Common myeloid progenitor, CD34-positive (primary cell): Measurements from ENCODE around the gene PLEKHM3.

Experiments used
- CTCF ChIA-PET: fragments of 350-600 bp; sonication (Branson Sonifier 250); formaldehyde crosslinking; loops from one replicate; lab custom pipeline; 2021; ENCODE audit warnings: antibody characterized with exemption; lab: Charles Lee
- POLR2A ChIA-PET: fragments of 350-600 bp; sonication (Branson Sonifier 250); formaldehyde crosslinking; loops from one replicate; lab custom pipeline; 2021; ENCODE audit warnings: antibody characterized with exemption; lab: Charles Lee
- DNase-seq, 3 donors: peaks; one replicate each; pipeline versions ENCODE4 v3.0.0 to v3.0.0-alpha.2; 2013
- H3K27ac ChIP-seq, 2 experiments: 1 replicate in 1 of 2; 2 replicates in 1 of 2; pipeline ENCODE4 v1.7.0; 2013; ENCODE audit warnings: inconsistent platforms in 2 of 2, low read length in 2 of 2, mild to moderate bottlenecking in 2 of 2, low read depth in 1 of 2, moderate library complexity in 1 of 2; ENCODE audit not compliant: severe bottlenecking in 2 of 2, insufficient read depth in 1 of 2, poor library complexity in 1 of 2
- H3K27me3 ChIP-seq, 5 experiments: replicated peaks in 2 of 5; 1 replicate in 3 of 5; 2 replicates in 2 of 5; pipeline versions ENCODE4 v1.6.1 to v1.7.0; 2013; ENCODE audit warnings: low read length in 4 of 5, mild to moderate bottlenecking in 2 of 5, moderate library complexity in 2 of 5, inconsistent platforms in 1 of 5; ENCODE audit not compliant: insufficient read depth in 5 of 5, control insufficient read depth in 4 of 5
- H3K36me3 ChIP-seq, 4 experiments: 1 replicate in 2 of 4; 2 replicates in 2 of 4; pipeline versions ENCODE4 v1.6.1 to v1.7.0; 2013; ENCODE audit warnings: low read length in 3 of 4, control low read depth in 1 of 4, mild to moderate bottlenecking in 1 of 4; ENCODE audit not compliant: control insufficient read depth in 4 of 4, insufficient read depth in 4 of 4
- H3K4me1 ChIP-seq, 4 experiments: 1 replicate in 3 of 4; 2 replicates in 1 of 4; pipeline versions ENCODE4 v1.6.1 to v1.7.1; 2013; ENCODE audit warnings: low read length in 3 of 4, mild to moderate bottlenecking in 3 of 4, control low read depth in 1 of 4, inconsistent platforms in 1 of 4, moderate library complexity in 1 of 4; ENCODE audit not compliant: control insufficient read depth in 4 of 4, insufficient read depth in 4 of 4; ENCODE audit errors: control extremely low read depth in 1 of 4
- H3K4me3 ChIP-seq, 7 experiments: 1 replicate in 4 of 7; 2 replicates in 3 of 7; pipeline versions ENCODE4 v1.5.1 to v1.7.0; 2013; ENCODE audit warnings: mild to moderate bottlenecking in 7 of 7, low read length in 6 of 7, moderate library complexity in 6 of 7, inconsistent platforms in 2 of 7, low read depth in 2 of 7, control low read depth in 1 of 7; ENCODE audit not compliant: insufficient read depth in 4 of 7, control insufficient read depth in 1 of 7; ENCODE audit errors: extremely low read depth in 1 of 7
- H3K9me3 ChIP-seq, 5 experiments: 1 replicate in 4 of 5; 2 replicates in 1 of 5; pipeline versions ENCODE4 v1.6.1 to v1.7.1; 2013; ENCODE audit warnings: low read length in 4 of 5, mild to moderate bottlenecking in 2 of 5, inconsistent platforms in 1 of 5, low read depth in 1 of 5, moderate library complexity in 1 of 5; ENCODE audit not compliant: control insufficient read depth in 4 of 5, insufficient read depth in 2 of 5; ENCODE audit errors: control extremely low read depth in 1 of 5
- WGBS: methylation state at CpG from one replicate; pipeline ENCODE4 v1.1.5; 2013; ENCODE audit not compliant: insufficient coverage; 5-methylcytosine and 5-hydroxymethylcytosine counted together

The PLEKHM3 gene

GRCh38 chr2:208006833-208007232, 18.5 kb downstream of the PLEKHM3 start:
- ChIA-PET POLR2A (no interaction called here), CTCF (interaction anchor here (1.2 to 1.6 kb wide), 5 partner anchors 12 to 380 kb away, joined by 3 to 5 read pairs (median 3); no protein-coding TSS in a partner anchor)
- no peak overlapping the region for H3K27ac ChIP-seq
- 96% methylated on average over 3 of the region's 5 CpGs for WGBS
- DNase-seq: no peak
- no peaks in the 10 kb centered on the region for H3K9me3 ChIP-seq
- no peaks in the 10 kb centered on the region for H3K27me3 ChIP-seq
- peaks cover 0 to 4% (median 0%) of the 10 kb centered on the region in 4 experiments for H3K36me3 ChIP-seq
- no peaks in the 10 kb centered on the region for H3K4me1 ChIP-seq
- no peak overlapping the region for H3K4me3 ChIP-seq

DNA sequence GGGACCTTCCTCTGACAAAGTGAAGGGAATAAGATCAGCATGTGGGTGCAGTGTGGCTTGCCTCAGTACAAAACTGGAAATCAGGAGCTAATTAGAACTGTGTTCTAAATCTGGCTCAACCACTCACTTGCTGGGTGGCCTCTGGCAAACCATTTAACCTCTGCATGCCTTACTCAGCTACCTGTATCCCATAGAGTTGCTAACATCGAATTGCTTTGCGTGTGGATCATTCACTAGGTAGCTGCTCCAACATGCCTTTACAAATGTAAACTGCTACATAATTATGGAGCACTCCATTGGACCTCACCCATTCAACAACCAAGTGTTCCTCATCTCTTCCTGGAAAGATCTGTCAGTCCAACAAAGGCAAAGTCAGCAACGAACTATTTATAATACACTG, 19.0 kb downstream of the PLEKHM3 start:
- no peaks in the 10 kb centered on the region for H3K27me3 ChIP-seq
- ChIA-PET POLR2A (no interaction called here), CTCF (interaction anchor here (1.2 to 1.6 kb wide), 5 partner anchors 11 to 380 kb away, joined by 3 to 5 read pairs (median 3); no protein-coding TSS in a partner anchor)
- 100% methylated on average over 2 of the region's 3 CpGs for whole genome bisulfite sequencing
- peaks cover 0 to 7% (median 4%) of the 10 kb centered on the region in 4 experiments for H3K36me3 ChIP-seq
- H3K4me3 ChIP-seq: no peak overlapping the region
- DNase-seq: no peak
- H3K9me3 ChIP-seq: no peaks in the 10 kb centered on the region
- H3K27ac ChIP-seq: no peak overlapping the region
- H3K4me1 ChIP-seq: no peaks in the 10 kb centered on the region

- Histone ChIP-seq H3K27ac (no peak overlapping the region), H3K4me1 (no peaks in the 10 kb centered on the region), H3K36me3 (peaks cover 7 to 21% (median 17%) of the 10 kb centered on the region in 4 experiments), H3K4me3 (no peak overlapping the region), H3K9me3 (no peaks in the 10 kb centered on the region), H3K27me3 (no peaks in the 10 kb centered on the region)
- no peak for DNase-seq
- POLR2A ChIA-PET: no interaction called here
- 94% methylated on average over 4 of the region's 5 CpGs for WGBS
- CTCF ChIA-PET: interaction anchor here (1.6 kb wide), 1 partner anchor 25 kb away, joined by 3 read pairs; no protein-coding TSS in a partner anchor
Observed at GRCh38 chr2:208001924-208002323, 23.4 kb downstream of the PLEKHM3 start.

DNA sequence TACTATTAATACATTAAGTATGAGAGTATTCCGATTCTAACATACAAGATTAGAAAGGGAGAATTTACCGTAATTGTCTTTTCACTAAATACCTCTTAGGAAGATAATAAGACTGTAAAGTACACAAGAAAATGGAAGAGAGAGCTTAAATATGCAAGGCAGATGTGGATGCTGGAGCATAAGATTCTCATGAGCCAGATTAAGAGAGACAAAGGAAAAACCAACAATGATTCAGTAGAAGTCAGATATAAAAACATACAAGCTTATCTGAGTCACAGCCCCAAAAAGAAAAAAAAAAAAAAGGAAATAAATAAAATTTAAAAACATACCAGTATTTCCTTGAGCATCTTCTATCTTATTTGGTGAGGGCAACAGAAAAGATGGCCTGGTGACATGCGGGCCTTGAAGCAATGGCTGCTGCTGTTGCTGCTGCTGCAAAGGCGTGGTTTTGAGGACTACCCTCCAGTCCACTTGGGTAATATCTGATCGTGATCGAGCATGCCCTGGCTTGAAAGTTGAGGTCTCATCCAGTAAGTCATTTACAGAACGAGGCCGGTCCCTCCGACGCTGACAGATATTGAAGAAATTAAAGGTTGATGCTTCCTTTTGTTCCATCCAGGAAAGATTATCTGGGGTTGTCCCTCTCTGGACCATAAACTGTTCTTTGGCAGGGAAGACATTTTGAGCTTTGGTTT, 24.5 kb downstream of the PLEKHM3 start:
- no peaks in the 10 kb centered on the region for H3K4me1 ChIP-seq
- ChIA-PET CTCF (interaction anchor here (1.6 kb wide), 1 partner anchor 24 kb away, joined by 3 read pairs; no protein-coding TSS in a partner anchor), POLR2A (interaction anchor here (0.6 kb wide), 1 partner anchor 9 kb away, joined by 6 read pairs; no protein-coding TSS in a partner anchor)
- H3K36me3 ChIP-seq: peaks cover 3 to 21% (median 19%) of the 10 kb centered on the region in 4 experiments
- no peak overlapping the region for H3K4me3 ChIP-seq
- H3K27me3 ChIP-seq: no peaks in the 10 kb centered on the region
- 94% methylated on average over 7 of the region's 10 CpGs for WGBS
- H3K9me3 ChIP-seq: no peaks in the 10 kb centered on the region
- no peak overlapping the region for H3K27ac ChIP-seq
- DNase-seq: no peak

GRCh38 chr2:207996848-207997247, 28.5 kb downstream of the PLEKHM3 start:
- Histone ChIP-seq H3K27ac (no peak overlapping the region), H3K4me3 (no peak overlapping the region), H3K4me1 (no peaks in the 10 kb centered on the region), H3K27me3 (no peaks in the 10 kb centered on the region), H3K36me3 (peaks cover 5 to 23% (median 19%) of the 10 kb centered on the region in 4 experiments), H3K9me3 (no peaks in the 10 kb centered on the region)
- WGBS: 100% methylated on average over 1 of the region's 2 CpGs
- ChIA-PET POLR2A (no interaction called here), CTCF (interaction anchor here (1.2 to 1.6 kb wide), 2 partner anchors 10 to 21 kb away, joined by 3 to 4 read pairs; no protein-coding TSS in a partner anchor)
- DNase-seq: no peak

GRCh38 chr2:207995887-207996286, 29.4 kb downstream of the PLEKHM3 start:
- Histone ChIP-seq H3K9me3 (no peaks in the 10 kb centered on the region), H3K4me1 (no peaks in the 10 kb centered on the region), H3K4me3 (no peak overlapping the region), H3K36me3 (peaks cover 2 to 16% (median 13%) of the 10 kb centered on the region in 4 experiments), H3K27me3 (no peaks in the 10 kb centered on the region), H3K27ac (no peak overlapping the region)
- no peak for DNase-seq
- ChIA-PET CTCF (interaction anchor here (0.6 to 1.9 kb wide), 5 partner anchors 9 to 22 kb away, joined by 3 to 5 read pairs (median 4); no protein-coding TSS in a partner anchor), POLR2A (no interaction called here)
- WGBS: 91% methylated on average over 3 of the region's 3 CpGs
